Dermis lymphatic vessel endothelial cell (primary cell): Measurements from ENCODE around the gene ANKRD44. TPM values are rescaled to one million over a fixed set of nuclear protein-coding genes. Genes with fewer than 3 reads are reported as not detected.

Source experiments
- total RNA-seq: library from RNA; depleted of rRNA; stranded (reverse); fragments of >200 nt; gene quantifications from 2 replicates; pipeline ENCODE4 v1.2.1, GENCODE V29; 2014

ANKRD44 gene
- 6.9 and 9.5 TPM in 2 replicates for total RNA-seq

GRCh38 chr2:197310271-197310985, at the start of gene ANKRD44:
TSS of gene ANKRD44 (minus strand) at chr2:197310780. CDS start at chr2:197310604, 176 bp downstream.

Other genes starting within 250 kb of the ANKRD44 start
- gene SF3B1, start 124.2 kb upstream of the ANKRD44 start, total RNA-seq = 220 TPM in 2 replicates
- gene COQ10B, start 142.8 kb upstream of the ANKRD44 start, total RNA-seq = 25.2 and 39.7 TPM in 2 replicates
- 82.0 and 125 TPM in 2 replicates for gene HSPD1, start 189.1 kb upstream of the ANKRD44 start, total RNA-seq
- gene HSPE1, start 189.6 kb upstream of the ANKRD44 start, total RNA-seq = 30.6 and 51.2 TPM in 2 replicates
- 27.0 and 33.8 TPM in 2 replicates for gene MOB4, start 205.3 kb upstream of the ANKRD44 start, total RNA-seq